Stimulated activated CD8-positive, alpha-beta memory T cell treated with anti-CD3 and anti-CD28 coated beads, Interleukin-4, amount 100 ng/mL, for 4 hours (primary cell): ENCODE results near the gene SEL1L3.
"Not testable (repeated sequence)": the region's sequence is repeated elsewhere in the genome, so short reads cannot be mapped to it uniquely, and the experiment has no call there.

Experiments
- DNase-seq, 2 donors: peaks; one replicate each; pipeline ENCODE4 v3.0.0-alpha.2; 2020; ENCODE audit warnings: low read depth in 2 of 2, low spot score in 1 of 2

Gene SEL1L3

GRCh38 chr4:25862411-25863346 lies at the start of gene SEL1L3:
TSS of gene SEL1L3 (minus strand) at chr4:25862988. CDS start at chr4:25862836, 152 bp downstream.
- DNase-seq = peak in 1 of 2 donors; percentile 28

- no peak for DNase-seq
Observed at GRCh38 chr4:25911356-25911755, 48.6 kb upstream of the SEL1L3 start.

- DNase-seq = no peak
Observed at GRCh38 chr4:25908491-25908901, 45.7 kb upstream of the SEL1L3 start.

GRCh38 chr4:25906113-25906512 lies 43.3 kb upstream of the SEL1L3 start:
- DNase-seq = not testable (repeated sequence)

- no peak for DNase-seq
Observed at GRCh38 chr4:25905371-25905770, 42.6 kb upstream of the SEL1L3 start.

- DNase-seq = no peak
Observed at GRCh38 chr4:25904748-25905082, 41.9 kb upstream of the SEL1L3 start.

- no peak for DNase-seq
Observed at GRCh38 chr4:25903900-25904747, 41.3 kb upstream of the SEL1L3 start.

GRCh38 chr4:25901030-25901430 lies 38.2 kb upstream of the SEL1L3 start:
- no peak for DNase-seq

GRCh38 chr4:25900310-25900709 lies 37.5 kb upstream of the SEL1L3 start:
- DNase-seq = no peak

- no peak for DNase-seq
Observed at GRCh38 chr4:25896776-25897539, 34.2 kb upstream of the SEL1L3 start.

GRCh38 chr4:25892796-25893195 lies 30.0 kb upstream of the SEL1L3 start:
- no peak for DNase-seq

GRCh38 chr4:25890571-25891485 lies 28.0 kb upstream of the SEL1L3 start:
- DNase-seq = no peak

GRCh38 chr4:25889589-25890503 lies 27.1 kb upstream of the SEL1L3 start:
- no peak for DNase-seq

- DNase-seq = no peak
Observed at GRCh38 chr4:25888781-25889180, 26.0 kb upstream of the SEL1L3 start.

- DNase-seq = no peak
Observed at GRCh38 chr4:25884031-25884782, 21.4 kb upstream of the SEL1L3 start.

- DNase-seq = no peak
Observed at GRCh38 chr4:25883565-25883964, 20.8 kb upstream of the SEL1L3 start.

- no peak for DNase-seq
Observed at GRCh38 chr4:25882226-25882625, 19.4 kb upstream of the SEL1L3 start.

- no peak for DNase-seq
Observed at GRCh38 chr4:25881193-25881592, 18.4 kb upstream of the SEL1L3 start.
